HepG2 (cell line): ENCODE measurements around the gene ATG13. TPM values are rescaled to one million over a fixed set of nuclear protein-coding genes. Genes with fewer than 3 reads are reported as not detected.

Experiments used
- ATAC-seq: fragments of 200-7000 bp; cut with Tn5 transposase; 3 replicates; pipeline ENCODE4 v1.9.1; 2020; ENCODE audit warnings: mild to moderate bottlenecking, moderate library complexity
- BruUV-seq: library from RNA; stranded (reverse); fragments of 400-500 nt; replicated peaks from 2 replicates; lab custom pipeline; 2021; lab: Mats Ljungman, UMichigan
- CTCF ChIA-PET: fragments of 300-600 bp; formaldehyde crosslinking; extraction: SDS; loops from one replicate; lab custom pipeline; 2021; ENCODE audit warnings: low total read pairs, inconsistent platforms, low intra/inter-chr PET ratio; lab: Yijun Ruan, JAX
- POLR2A ChIA-PET: fragments of 350-600 bp; sonication (Branson Sonifier 250); formaldehyde crosslinking; loops from one replicate; lab custom pipeline; 2020; ENCODE audit warnings: antibody characterized with exemption, inconsistent platforms; lab: Yijun Ruan, JAX
- DNase-seq: peaks from one replicate; pipeline ENCODE4 v3.0.0-alpha.2; 2015; ENCODE audit warnings: low spot score
- FAIRE-seq: peaks from 3 replicates; lab custom pipeline; 2011; peaks lifted over from hg19 to GRCh38; lab: Jason Lieb, UNC
- H2AFZ ChIP-seq: one replicate; pipeline ENCODE4 v1.6.1; 2011; ENCODE audit warnings: low read length, inconsistent platforms
- H3K27ac ChIP-seq: fragments of 300-600 bp; 3 replicates; pipeline ENCODE4 v1.8.0; 2011; ENCODE audit warnings: mixed run types, mild to moderate bottlenecking, mixed read lengths, low read length, inconsistent platforms; ENCODE audit not compliant: insufficient read depth; ENCODE audit errors: extremely low read length
- H3K27me3 ChIP-seq, 2 experiments: fragments of 200-600 bp in 1 of 2; 2 replicates in 1 of 2; 3 replicates in 1 of 2; pipeline versions ENCODE4 v1.6.0 to v1.8.0; 2011; ENCODE audit warnings: low read length in 2 of 2, mild to moderate bottlenecking in 2 of 2, moderate library complexity in 2 of 2, inconsistent platforms in 1 of 2; ENCODE audit not compliant: insufficient read depth in 2 of 2, control insufficient read depth in 1 of 2
- H3K36me3 ChIP-seq, 2 experiments: fragments of 200-600 bp in 1 of 2; replicated peaks in 1 of 2; 2 replicates in 1 of 2; 3 replicates in 1 of 2; pipeline versions ENCODE4 v1.5.1 to v1.8.0; 2011; ENCODE audit warnings: low read length in 2 of 2, inconsistent platforms in 1 of 2; ENCODE audit not compliant: insufficient read depth in 2 of 2, control insufficient read depth in 1 of 2
- H3K4me1 ChIP-seq: 2 replicates; pipeline ENCODE4 v1.5.1; 2012; ENCODE audit warnings: low read length, inconsistent platforms; ENCODE audit not compliant: insufficient read depth
- H3K4me2 ChIP-seq: 2 replicates; pipeline ENCODE4 v1.6.0; 2011; ENCODE audit warnings: low read depth, low read length, inconsistent platforms
- H3K4me3 ChIP-seq, 3 experiments: fragments of 200-600 bp in 1 of 3; sonication (generic), shearing (Covaris generic) in 1 of 3; replicated peaks in 1 of 3; 2 replicates each; pipeline ENCODE4 v1.5.1; 2011 to 2016; ENCODE audit warnings: low read length in 3 of 3, inconsistent platforms in 2 of 3, low read depth in 2 of 3, mild to moderate bottlenecking in 2 of 3, control low read depth in 1 of 3, mixed read lengths in 1 of 3; ENCODE audit not compliant: insufficient read depth in 1 of 3
- H3K79me2 ChIP-seq: one replicate; pipeline ENCODE4 v1.6.1; 2011; ENCODE audit warnings: low read length, inconsistent platforms; ENCODE audit not compliant: insufficient read depth
- H3K9ac ChIP-seq: 2 replicates; pipeline ENCODE4 v1.6.0; 2011; ENCODE audit warnings: mild to moderate bottlenecking, low read depth, low read length, inconsistent platforms; ENCODE audit not compliant: insufficient read depth
- H3K9me3 ChIP-seq: 2 replicates; pipeline ENCODE4 v1.5.1; 2012; ENCODE audit warnings: mild to moderate bottlenecking, low read length
- H4K20me1 ChIP-seq: 2 replicates; pipeline ENCODE4 v1.6.0; 2011; ENCODE audit warnings: inconsistent platforms, mild to moderate bottlenecking, low read length, moderate library complexity; ENCODE audit not compliant: insufficient read depth
- CREBL2 ChIP-seq: sonication (generic); formaldehyde crosslinking; IDR thresholded peaks from 2 replicates; pipeline ENCODE4 v1.8.1; 2023; ENCODE audit warnings: missing genetic modification reagents, mild to moderate bottlenecking, borderline replicate concordance
- ELF3 ChIP-seq: IDR thresholded peaks from 2 replicates; pipeline ENCODE4 v1.6.1; 2016; ENCODE audit warnings: missing genetic modification reagents, missing compliant biosample characterization
- NR2F6 ChIP-seq, 2 experiments: IDR thresholded peaks; 2 replicates each; pipeline ENCODE4 v1.6.1; 2016; ENCODE audit warnings: antibody characterized with exemption in 1 of 2, mild to moderate bottlenecking in 1 of 2
- PPARG ChIP-seq: conservative IDR thresholded peaks from 2 replicates; pipeline ENCODE4 v1.6.1; 2016; ENCODE audit warnings: missing biosample characterization, missing genetic modification reagents
- SCMH1 ChIP-seq: sonication (generic); formaldehyde crosslinking; IDR thresholded peaks from 2 replicates; pipeline ENCODE4 v1.9.0; 2021; ENCODE audit warnings: missing genetic modification reagents, mild to moderate bottlenecking, borderline replicate concordance
- ZNF770 ChIP-seq: sonication (generic); formaldehyde crosslinking; IDR thresholded peaks from 2 replicates; pipeline ENCODE4 v1.5.0; 2020; ENCODE audit warnings: mild to moderate bottlenecking, missing genetic modification reagents
- ZNF781 ChIP-seq: sonication (generic); formaldehyde crosslinking; IDR thresholded peaks from 2 replicates; pipeline ENCODE4 v1.5.1; 2020; ENCODE audit warnings: borderline replicate concordance, mild to moderate bottlenecking, missing genetic modification reagents; ENCODE audit errors: not compliant biosample characterization
- WGBS: methylation state at CpG from one replicate; pipeline ENCODE4 v1.1.6; 2017; ENCODE audit warnings: low lambda C conversion rate; 5-methylcytosine and 5-hydroxymethylcytosine counted together
- in situ Hi-C: cut with HindIII; loops from 2 replicates; pipeline ENCODE4 v1.10.0; 2017; ENCODE audit warnings: low pct_unique_long_range_greater_than_20kb; ENCODE audit not compliant: extremely low pct_ligation_motif_present
- intact Hi-C: fragments of 100-400 bp; cut with micrococcal nuclease; formaldehyde crosslinking; loops from one replicate; pipeline ENCODE4 v1.10.0; 2022; ENCODE audit not compliant: unreplicated experiment
- polyA plus RNA-seq, 8 experiments: library from polyadenylated mRNA; depleted of rRNA in 3 of 8; stranded (reverse) in 7 of 8; unstranded in 1 of 8; fragments of >200 nt; fragmentation: Illumina TruSeq in 4 of 8; extraction: Trizol in 4 of 8; gene quantifications; 2 replicates each; pipeline versions ENCODE4 v1.2.1 to v1.2.3, GENCODE V29; 2011 to 2016; ENCODE audit warnings: low read depth in 4 of 8, missing spikeins in 1 of 8, mixed read lengths in 1 of 8; ENCODE audit not compliant: insufficient read depth in 1 of 8
- total RNA-seq, 5 experiments: library from RNA; depleted of rRNA; stranded (reverse); fragments of >200 nt; fragmentation: Illumina TruSeq; extraction: Trizol; gene quantifications; 2 replicates each; pipeline ENCODE4 v1.2.3, GENCODE V29; 2016; ENCODE audit warnings: low read depth in 1 of 5

Gene ATG13
- total and polyA plus RNA-seq, 2 of the 13 experiments (the other 11 are each of a cell fraction or from before 2014, with no cell fraction given) = 55.0 to 77.3 TPM

GRCh38 chr11:46640036-46640788, 22.9 kb downstream of the ATG13 start (continued):
- TF ChIP-seq CREBL2 (no peak), ZNF770 (CRISPR knock-in tag) (peak; percentile 90), PPARG (0 out of 2 replicates have a peak, but pooled peaks have one; percentile 16), ELF3 (CRISPR knock-in tag) (peak; percentile 31; the same call in 1 of the 2 replicates), ZNF781 (CRISPR knock-in tag) (no peak)

GRCh38 chr11:46641639-46642038, 24.3 kb downstream of the ATG13 start:
- POLR2A ChIA-PET = no interaction called here
- no peak for FAIRE-seq
- peaks cover 9 to 34% of the 10 kb centered on the region in 2 experiments; a peak in 4 of 5 replicates for H3K36me3 ChIP-seq

More at GRCh38 chr11:46641639-46642038, 24.3 kb downstream of the ATG13 start:
- ATAC-seq (no peak), DNase-seq (no peak)
- H3K4me2 ChIP-seq = no peak overlapping the region
- no peaks in the 10 kb centered on the region for H4K20me1 ChIP-seq
- intact Hi-C loops (no loop called here), in situ Hi-C loops (no loop called here)
- H3K27ac ChIP-seq = peak overlapping the region; percentile 78
- BruUV-seq = no TSS peak
- H3K9me3 ChIP-seq = no peaks in the 10 kb centered on the region
- H3K27me3 ChIP-seq = no peaks in the 10 kb centered on the region
- no peak for TF ChIP-seq SCMH1 (CRISPR knock-in tag)
- TF ChIP-seq NR2F6 (IDR thresholded peaks at IDR 0.05) = no peak
- TF ChIP-seq NR2F6 (CRISPR knock-in tag; IDR thresholded peaks at IDR 0.05) = 0 out of 2 replicates have a peak, but pooled peaks have one; percentile 18
- no peak overlapping the region for H3K4me3 ChIP-seq
- peaks cover 42% of the 10 kb centered on the region for H3K4me1 ChIP-seq
- no peak overlapping the region for H2AFZ ChIP-seq
- no peak overlapping the region for H3K9ac ChIP-seq
- CTCF ChIA-PET = no interaction called here
- H3K79me2 ChIP-seq = peaks cover 11% of the 10 kb centered on the region
- 82% methylated on average over 3 of the region's 3 CpGs for WGBS
